Tibial nerve (tissue), 4 donors: ENCODE results near the gene POLK.

ENCODE experiments used
- CTCF ChIP-seq, 5 experiments: fragments of 200-600 bp in 3 of 5; fragments of 450-650 bp in 2 of 5; sonication (generic) in 3 of 5; IDR thresholded peaks; one replicate each; pipeline ENCODE4 v1.5.1; 2016 to 2019; ENCODE audit warnings: antibody characterized with exemption in 5 of 5, mild to moderate bottlenecking in 3 of 5, moderate library complexity in 2 of 5
- EP300 ChIP-seq, 2 donors: sonication (generic); formaldehyde crosslinking; IDR thresholded peaks; one replicate each; pipeline ENCODE4 v1.6.1; 2017; ENCODE audit warnings: antibody characterized with exemption in 2 of 2, mild to moderate bottlenecking in 1 of 2
- POLR2A ChIP-seq, 2 donors: fragments of 450-650 bp; IDR thresholded peaks; one replicate each; pipeline ENCODE4 v1.6.1; 2017; ENCODE audit warnings: antibody characterized with exemption in 2 of 2, mild to moderate bottlenecking in 2 of 2, moderate library complexity in 2 of 2

GRCh38 chr5:75612226-75612569 lies 100.5 kb downstream of the POLK start:
- TF ChIP-seq CTCF (IDR thresholded peaks at IDR 0.05) = no peak
- no peak for TF ChIP-seq POLR2A (IDR thresholded peaks at IDR 0.05)
- TF ChIP-seq EP300 (IDR thresholded peaks at IDR 0.05) = no peak
